ENCODE results near the gene ATG10.
A peak's percentile ranks its signal among the peaks of the same experiment; 100 is the strongest.

Gene ATG10

GRCh38 chr5:81971712-81972491 is at the start of gene ATG10:
Gene ATG10, plus strand, starts transcription at chr5:81972023. Its CDS starts 15,548 bp downstream, at chr5:81987571.
- Histone ChIP-seq H3K4me1 (ENCODE audit: insufficient read depth, poor library complexity, severe bottlenecking) (no peaks in the 10 kb centered on the region), H3K27me3 (ENCODE audit: insufficient read depth, poor library complexity, severe bottlenecking) (no peaks in the 10 kb centered on the region), H3K4me3 (ENCODE audit: severe bottlenecking) (peak within 1 kb of the TSS; percentile 79), H3K9me3 (ENCODE audit: severe bottlenecking) (no peaks in the 10 kb centered on the region), H3K27ac (ENCODE audit: poor library complexity, severe bottlenecking) (peak within 1 kb of the TSS; percentile 46), H3K36me3 (ENCODE audit: low read depth) (peaks cover 6% of the 10 kb centered on the region; the same call in 1 of the 2 replicates)
- DNase-seq (ENCODE audit: low spot score) (peak; percentile 88), ATAC-seq (ENCODE audit: low read depth) (peak; percentile 96)
- TF ChIP-seq CTCF (IDR thresholded peaks at IDR 0.05; ENCODE audit: poor library complexity, severe bottlenecking): no peak

GRCh38 chr5:81922854-81923279 is 49.0 kb upstream of the ATG10 start:
- Histone ChIP-seq H3K27ac (ENCODE audit: poor library complexity, severe bottlenecking) (no peak overlapping the region), H3K4me3 (ENCODE audit: severe bottlenecking) (no peak overlapping the region), H3K27me3 (ENCODE audit: insufficient read depth, poor library complexity, severe bottlenecking) (no peaks in the 10 kb centered on the region), H3K36me3 (ENCODE audit: low read depth) (no peaks in the 10 kb centered on the region), H3K4me1 (ENCODE audit: insufficient read depth, poor library complexity, severe bottlenecking) (no peaks in the 10 kb centered on the region), H3K9me3 (ENCODE audit: severe bottlenecking) (no peaks in the 10 kb centered on the region)
- TF ChIP-seq CTCF (IDR thresholded peaks at IDR 0.05; ENCODE audit: poor library complexity, severe bottlenecking): no peak
- no peak for ATAC-seq (ENCODE audit: low read depth)
- DNase-seq (ENCODE audit: low spot score): no peak

- no peak for DNase-seq (ENCODE audit: low spot score)
- no peak overlapping the region for H3K27ac ChIP-seq (ENCODE audit: poor library complexity, severe bottlenecking)
- no peaks in the 10 kb centered on the region for H3K4me1 ChIP-seq (ENCODE audit: insufficient read depth, poor library complexity, severe bottlenecking)
- ATAC-seq (ENCODE audit: low read depth): no peak
- no peak overlapping the region for H3K4me3 ChIP-seq (ENCODE audit: severe bottlenecking)
- H3K9me3 ChIP-seq (ENCODE audit: severe bottlenecking): no peaks in the 10 kb centered on the region
- H3K36me3 ChIP-seq (ENCODE audit: low read depth): no peaks in the 10 kb centered on the region
- H3K27me3 ChIP-seq (ENCODE audit: insufficient read depth, poor library complexity, severe bottlenecking): no peaks in the 10 kb centered on the region
- TF ChIP-seq CTCF (IDR thresholded peaks at IDR 0.05; ENCODE audit: poor library complexity, severe bottlenecking): no peak
Measured at GRCh38 chr5:81924442-81924841, 47.4 kb upstream of the ATG10 start.

GRCh38 chr5:81925009-81925408 is 46.8 kb upstream of the ATG10 start:
- H3K27ac ChIP-seq (ENCODE audit: poor library complexity, severe bottlenecking): no peak overlapping the region
- no peaks in the 10 kb centered on the region for H3K27me3 ChIP-seq (ENCODE audit: insufficient read depth, poor library complexity, severe bottlenecking)
- H3K4me3 ChIP-seq (ENCODE audit: severe bottlenecking): no peak overlapping the region
- no peaks in the 10 kb centered on the region for H3K9me3 ChIP-seq (ENCODE audit: severe bottlenecking)
- H3K36me3 ChIP-seq (ENCODE audit: low read depth): no peaks in the 10 kb centered on the region
- no peak for TF ChIP-seq CTCF (IDR thresholded peaks at IDR 0.05; ENCODE audit: poor library complexity, severe bottlenecking)
- ATAC-seq (ENCODE audit: low read depth) (no peak), DNase-seq (ENCODE audit: low spot score) (no peak)
- no peaks in the 10 kb centered on the region for H3K4me1 ChIP-seq (ENCODE audit: insufficient read depth, poor library complexity, severe bottlenecking)

- no peak for TF ChIP-seq CTCF (IDR thresholded peaks at IDR 0.05; ENCODE audit: poor library complexity, severe bottlenecking)
- Histone ChIP-seq H3K36me3 (ENCODE audit: low read depth) (no peaks in the 10 kb centered on the region), H3K27ac (ENCODE audit: poor library complexity, severe bottlenecking) (no peak overlapping the region), H3K4me1 (ENCODE audit: insufficient read depth, poor library complexity, severe bottlenecking) (no peaks in the 10 kb centered on the region), H3K27me3 (ENCODE audit: insufficient read depth, poor library complexity, severe bottlenecking) (no peaks in the 10 kb centered on the region), H3K4me3 (ENCODE audit: severe bottlenecking) (no peak overlapping the region), H3K9me3 (ENCODE audit: severe bottlenecking) (no peaks in the 10 kb centered on the region)
- DNase-seq (ENCODE audit: low spot score) (no peak), ATAC-seq (ENCODE audit: low read depth) (no peak)
Measured at GRCh38 chr5:81925981-81926380, 45.8 kb upstream of the ATG10 start.

Data from RWPE2 (cell line).